ENCODE measurements around the gene SOX18. TPM values are rescaled to one million over a fixed set of nuclear protein-coding genes. Genes with fewer than 3 reads are reported as not detected.
"Not testable (repeated sequence)": the region's sequence is repeated elsewhere in the genome, so short reads cannot be mapped to it uniquely, and the experiment has no call there.

Gene SOX18
- total RNA-seq, 4 donors from 2014 or later = 5.6 to 19.0 (median 12.8) TPM

DNA sequence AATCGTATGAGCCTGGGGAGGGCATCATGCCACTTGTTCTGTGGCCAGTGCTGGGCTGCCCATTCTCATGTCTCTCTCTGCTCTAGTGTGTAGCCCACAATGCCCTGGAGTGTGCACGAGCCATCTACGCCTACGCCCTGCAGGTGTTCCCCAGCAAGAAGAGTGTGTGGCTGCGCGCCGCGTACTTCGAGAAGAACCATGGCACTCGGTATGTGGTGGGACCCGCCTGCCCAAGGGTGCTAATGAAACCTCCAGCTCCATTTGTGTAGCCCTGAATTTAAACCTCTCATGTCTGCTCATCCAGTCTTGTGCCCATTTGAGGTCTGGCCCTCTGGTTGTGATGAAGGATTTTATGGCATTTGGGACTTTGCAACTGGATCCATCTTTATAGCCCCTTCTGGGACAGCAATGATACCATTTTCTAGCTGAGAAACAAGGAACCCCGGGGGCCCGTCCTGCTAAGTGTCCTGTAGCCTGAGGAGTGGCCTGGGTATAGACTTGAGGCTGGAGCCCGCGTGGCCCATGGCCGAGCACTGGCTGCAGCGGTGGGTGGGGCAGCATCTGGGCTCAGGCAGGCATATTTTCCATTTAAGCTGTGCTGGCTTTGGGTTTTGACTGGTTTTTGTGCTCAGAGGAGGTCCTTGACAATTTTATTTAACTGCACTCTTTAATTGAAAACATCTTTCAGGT lies 26.6 kb downstream of the SOX18 start:
- Histone ChIP-seq H3K4me1 (no peaks in the 10 kb centered on the region), H3K27me3 (no peaks in the 10 kb centered on the region), H3K36me3 (peaks cover 98 to 100% (median 99%) of the 10 kb centered on the region in 4 donors), H3K27ac (replicated peaks in 1 of 4) (no peak overlapping the region), H3K9me3 (no peaks in the 10 kb centered on the region), H3K4me3 (no peak overlapping the region)
- intact Hi-C loops (cut with DNase I) = no loop called here
- 99% methylated on average over 8 of the region's 17 CpGs for WGBS
- no peak for DNase-seq (ENCODE audit: extremely low spot score)
- TF ChIP-seq POLR2A (IDR thresholded peaks at IDR 0.05; ENCODE audit: low read depth) = no peak
- TF ChIP-seq EP300 (IDR thresholded peaks at IDR 0.05) = no peak
- no peak for TF ChIP-seq POLR2AphosphoS5 (IDR thresholded peaks at IDR 0.05)
- TF ChIP-seq, protein P1, sequence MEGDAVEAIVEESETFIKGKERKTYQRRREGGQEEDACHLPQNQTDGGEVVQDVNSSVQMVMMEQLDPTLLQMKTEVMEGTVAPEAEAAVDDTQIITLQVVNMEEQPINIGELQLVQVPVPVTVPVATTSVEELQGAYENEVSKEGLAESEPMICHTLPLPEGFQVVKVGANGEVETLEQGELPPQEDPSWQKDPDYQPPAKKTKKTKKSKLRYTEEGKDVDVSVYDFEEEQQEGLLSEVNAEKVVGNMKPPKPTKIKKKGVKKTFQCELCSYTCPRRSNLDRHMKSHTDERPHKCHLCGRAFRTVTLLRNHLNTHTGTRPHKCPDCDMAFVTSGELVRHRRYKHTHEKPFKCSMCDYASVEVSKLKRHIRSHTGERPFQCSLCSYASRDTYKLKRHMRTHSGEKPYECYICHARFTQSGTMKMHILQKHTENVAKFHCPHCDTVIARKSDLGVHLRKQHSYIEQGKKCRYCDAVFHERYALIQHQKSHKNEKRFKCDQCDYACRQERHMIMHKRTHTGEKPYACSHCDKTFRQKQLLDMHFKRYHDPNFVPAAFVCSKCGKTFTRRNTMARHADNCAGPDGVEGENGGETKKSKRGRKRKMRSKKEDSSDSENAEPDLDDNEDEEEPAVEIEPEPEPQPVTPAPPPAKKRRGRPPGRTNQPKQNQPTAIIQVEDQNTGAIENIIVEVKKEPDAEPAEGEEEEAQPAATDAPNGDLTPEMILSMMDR (IDR thresholded peaks at IDR 0.05) = no peak

DNA sequence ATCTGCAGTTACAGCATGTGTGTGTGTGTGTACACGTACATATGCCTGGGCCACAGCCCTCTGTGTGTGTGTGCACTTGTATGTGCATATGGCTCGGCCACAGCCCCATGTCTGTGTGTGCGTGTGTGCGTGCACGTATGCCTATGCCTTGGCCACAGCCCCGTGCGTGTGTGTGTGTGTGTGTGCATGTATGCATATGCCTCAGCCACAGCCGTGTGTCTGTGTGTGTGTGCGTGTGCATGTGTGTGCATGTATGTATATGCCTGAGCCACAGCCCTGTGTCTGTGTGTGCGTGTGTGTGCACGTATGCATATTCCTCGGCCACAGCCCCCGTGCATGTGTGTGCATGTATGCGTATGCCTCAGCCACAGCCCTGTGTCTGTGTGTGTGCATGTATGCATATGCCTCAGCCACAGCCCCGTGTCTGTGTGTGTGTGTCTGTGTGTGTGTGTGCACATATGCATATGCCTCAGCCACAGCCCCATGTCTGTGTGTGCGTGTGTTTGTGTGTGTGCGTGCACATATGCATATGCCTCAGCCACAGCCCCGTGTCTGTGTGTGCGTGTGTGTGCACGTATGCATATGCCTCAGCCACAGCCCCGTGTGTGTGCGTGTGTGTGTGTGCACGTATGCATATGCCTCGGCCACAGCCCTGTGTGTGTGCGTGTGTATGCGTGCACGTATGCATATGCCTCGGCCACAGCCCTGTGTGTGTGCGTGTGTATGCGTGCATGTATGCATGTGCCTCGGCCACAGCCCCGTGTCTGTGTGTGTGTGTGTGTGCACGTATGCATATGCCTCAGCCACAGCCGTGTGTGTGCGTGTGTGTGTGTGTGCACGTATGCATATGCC lies 28.1 kb downstream of the SOX18 start:
- intact Hi-C loops (cut with DNase I) = no loop called here
- Histone ChIP-seq H3K4me3 (no peak overlapping the region), H3K4me1 (no peaks in the 10 kb centered on the region), H3K36me3 (peaks cover 98 to 100% (median 99%) of the 10 kb centered on the region in 4 donors), H3K27me3 (no peaks in the 10 kb centered on the region), H3K27ac (replicated peaks in 1 of 4) (no peak overlapping the region), H3K9me3 (no peaks in the 10 kb centered on the region)
- DNase-seq (ENCODE audit: extremely low spot score) = no peak
- 86% methylated on average over 31 of the region's 36 CpGs for WGBS
- TF ChIP-seq POLR2AphosphoS5 (IDR thresholded peaks at IDR 0.05) (no peak), POLR2A (IDR thresholded peaks at IDR 0.05; ENCODE audit: low read depth) (no peak)
- TF ChIP-seq, protein P1 (IDR thresholded peaks at IDR 0.05) = no peak

DNA sequence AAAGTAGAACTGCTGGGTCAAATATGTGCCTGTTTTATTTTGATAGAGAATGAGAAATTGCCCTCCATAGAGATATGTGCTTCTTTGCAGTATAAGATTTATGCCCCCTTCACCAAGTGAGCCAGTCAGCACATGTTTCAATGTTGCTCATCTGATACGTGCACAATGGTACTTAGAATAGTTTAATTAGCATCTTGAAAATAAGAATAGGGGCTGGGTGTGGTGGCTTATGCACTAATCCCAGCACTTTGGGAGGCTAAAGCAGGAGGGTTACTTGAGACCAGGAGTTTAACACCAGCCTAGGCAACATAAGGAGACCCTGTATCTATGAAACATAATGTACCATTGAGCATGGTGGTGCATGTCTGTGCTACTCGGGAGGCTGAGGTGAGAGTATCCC lies 33.8 kb downstream of the SOX18 start:
- 72% methylated on average over 2 of the region's 2 CpGs for whole genome bisulfite sequencing
- intact Hi-C loops (cut with DNase I) = no loop called here
- TF ChIP-seq POLR2A (IDR thresholded peaks at IDR 0.05; ENCODE audit: low read depth) (no peak), POLR2AphosphoS5 (IDR thresholded peaks at IDR 0.05) (no peak), EP300 (IDR thresholded peaks at IDR 0.05) (no peak)
- TF ChIP-seq, protein P1 (IDR thresholded peaks at IDR 0.05) = no peak

DNA sequence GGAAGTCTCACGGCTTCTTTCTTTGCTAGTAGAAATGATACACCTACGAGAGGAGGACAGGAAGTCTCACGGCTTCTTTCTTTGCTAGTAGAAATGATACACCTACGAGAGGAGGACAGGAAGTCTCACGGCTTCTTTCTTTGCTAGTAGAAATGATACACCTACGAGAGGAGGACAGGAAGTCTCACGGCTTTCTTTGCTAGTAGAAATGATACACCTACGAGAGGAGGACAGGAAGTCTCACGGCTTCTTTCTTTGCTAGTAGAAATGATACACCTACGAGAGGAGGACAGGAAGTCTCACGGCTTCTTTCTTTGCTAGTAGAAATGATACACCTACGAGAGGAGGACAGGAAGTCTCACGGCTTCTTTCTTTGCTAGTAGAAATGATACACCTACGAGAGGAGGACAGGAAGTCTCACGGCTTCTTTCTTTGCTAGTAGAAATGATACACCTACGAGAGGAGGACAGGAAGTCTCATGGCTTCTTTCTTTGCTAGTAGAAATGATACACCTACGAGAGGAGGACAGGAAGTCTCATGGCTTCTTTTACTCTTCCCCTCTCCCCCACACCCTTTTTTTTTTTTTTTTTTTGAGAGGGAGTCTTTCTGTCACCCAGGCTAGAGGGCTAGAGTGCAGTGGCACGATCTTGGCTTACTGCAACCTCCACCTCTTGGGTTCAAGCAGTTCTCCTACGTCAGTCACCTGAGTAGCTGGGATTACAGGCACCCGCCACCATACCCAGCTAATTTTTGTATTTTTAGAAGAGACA lies 36.9 kb downstream of the SOX18 start:
- DNase-seq (ENCODE audit: extremely low spot score); H3K27ac ChIP-seq (replicated peaks in 1 of 4); H3K4me3 ChIP-seq; H3K9me3 ChIP-seq; H3K27me3 ChIP-seq; intact Hi-C loops (cut with DNase I); H3K4me1 ChIP-seq: not testable (repeated sequence)
- peaks cover 56 to 90% (median 84%) of the 10 kb centered on the region in 4 donors for H3K36me3 ChIP-seq
- 83% methylated on average over 11 of the region's 20 CpGs for WGBS

More for the DNA sequence above, 33.8 kb downstream of the SOX18 start:
- DNase-seq (ENCODE audit: extremely low spot score) = no peak
- H3K27ac ChIP-seq (replicated peaks in 1 of 4) = no peak overlapping the region
- H3K4me3 ChIP-seq = no peak overlapping the region
- no peaks in the 10 kb centered on the region for H3K27me3 ChIP-seq
- H3K4me1 ChIP-seq = no peaks in the 10 kb centered on the region
- peaks cover 76 to 90% (median 85%) of the 10 kb centered on the region in 4 donors for H3K36me3 ChIP-seq
- H3K9me3 ChIP-seq = no peaks in the 10 kb centered on the region

DNA sequence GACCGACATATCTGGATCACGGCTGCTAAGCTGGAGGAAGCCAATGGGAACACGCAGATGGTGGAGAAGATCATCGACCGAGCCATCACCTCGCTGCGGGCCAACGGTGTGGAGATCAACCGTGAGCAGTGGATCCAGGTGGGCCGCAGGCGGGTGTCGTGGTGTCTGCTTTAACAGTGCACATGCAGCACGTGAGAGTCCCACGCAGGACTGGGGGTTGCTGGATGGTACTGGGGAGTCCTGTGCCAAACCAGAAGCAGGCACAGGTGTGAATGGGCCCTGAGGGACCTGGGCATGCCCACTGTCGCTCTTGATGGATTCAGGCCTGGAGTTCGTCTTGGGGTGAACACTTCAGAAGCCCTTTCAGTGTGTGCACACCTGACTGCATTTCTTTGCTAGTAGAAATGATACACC lies 38.1 kb downstream of the SOX18 start:
- no peaks in the 10 kb centered on the region for H3K9me3 ChIP-seq
- H3K4me1 ChIP-seq = peaks cover 0 to 7% (median 0%) of the 10 kb centered on the region in 4 donors
- no peak overlapping the region for H3K27ac ChIP-seq (replicated peaks in 1 of 4)
- H3K36me3 ChIP-seq = peaks cover 44 to 90% (median 82%) of the 10 kb centered on the region in 4 donors
- no peak for DNase-seq (ENCODE audit: extremely low spot score)
- no peak for TF ChIP-seq POLR2AphosphoS5 (IDR thresholded peaks at IDR 0.05)
- no peak for TF ChIP-seq EP300 (IDR thresholded peaks at IDR 0.05)
- TF ChIP-seq, protein P1 (IDR thresholded peaks at IDR 0.05) = no peak
- TF ChIP-seq POLR2A (IDR thresholded peaks at IDR 0.05; ENCODE audit: low read depth) = no peak
- intact Hi-C loops (cut with DNase I) = no loop called here
- H3K4me3 ChIP-seq = no peak overlapping the region
- 97% methylated on average over 14 of the region's 16 CpGs for whole genome bisulfite sequencing
- no peaks in the 10 kb centered on the region for H3K27me3 ChIP-seq
